ENCODE measurements around the gene POLR1E.

GRCh38 chr9:37508834-37509206 lies 23.1 kb downstream of the POLR1E start:
- no peak for TF ChIP-seq EP300 (IDR thresholded peaks at IDR 0.05)
- TF ChIP-seq CTCF (IDR thresholded peaks at IDR 0.05) = no peak
- TF ChIP-seq POLR2AphosphoS5 (IDR thresholded peaks at IDR 0.05) = no peak

Data from stomach (tissue), 4 donors.